WTC11 (cell line): ENCODE results near the gene ADGRD2.

ENCODE experiments used
- ATF3 ChIP-seq: sonication (generic); formaldehyde crosslinking; conservative IDR thresholded peaks from 2 replicates; pipeline ENCODE4 v1.8.1; 2022; ENCODE audit warnings: mild to moderate bottlenecking, missing genetic modification reagents
- CREM ChIP-seq: sonication (generic); formaldehyde crosslinking; IDR thresholded peaks from 2 replicates; pipeline ENCODE4 v1.8.1; 2022; ENCODE audit warnings: mild to moderate bottlenecking, missing genetic modification reagents, moderate library complexity
- CTCF ChIP-seq: fragments of 200-600 bp; IDR thresholded peaks from 2 replicates; pipeline ENCODE4 v1.8.0; 2022; ENCODE audit warnings: antibody characterized with exemption
- FOXP4 ChIP-seq: sonication (generic); formaldehyde crosslinking; IDR thresholded peaks from 2 replicates; pipeline ENCODE4 v1.8.0; 2022; ENCODE audit warnings: mild to moderate bottlenecking, missing genetic modification reagents
- GABPB1 ChIP-seq: sonication (generic); formaldehyde crosslinking; IDR thresholded peaks from 2 replicates; pipeline ENCODE4 v1.8.1; 2023; ENCODE audit warnings: mild to moderate bottlenecking, missing genetic modification reagents
- JUN ChIP-seq: sonication (generic); formaldehyde crosslinking; IDR thresholded peaks from 2 replicates; pipeline ENCODE4 v1.8.0; 2023; ENCODE audit warnings: mild to moderate bottlenecking, missing genetic modification reagents
- MYBL2 ChIP-seq: sonication (generic); formaldehyde crosslinking; IDR thresholded peaks from 2 replicates; pipeline ENCODE4 v1.8.1; 2023; ENCODE audit warnings: mild to moderate bottlenecking, moderate library complexity, missing genetic modification reagents
- NFATC4 ChIP-seq: fragments of 250-450 bp; sonication (Bioruptor Pico); IDR thresholded peaks from 2 replicates; pipeline ENCODE4 v1.9.0; 2021; ENCODE audit warnings: mild to moderate bottlenecking
- NR3C1 ChIP-seq: sonication (generic); formaldehyde crosslinking; conservative IDR thresholded peaks from 2 replicates; pipeline ENCODE4 v1.8.1; 2023; ENCODE audit warnings: low read depth, mild to moderate bottlenecking, missing genetic modification reagents
- PRRX2 ChIP-seq: fragments of 250-450 bp; sonication (Bioruptor Pico); IDR thresholded peaks from 2 replicates; pipeline ENCODE4 v1.8.0; 2021; ENCODE audit warnings: mild to moderate bottlenecking
- TF ChIP-seq, protein P1 (sequence below): sonication (generic); formaldehyde crosslinking; IDR thresholded peaks from 2 replicates; pipeline ENCODE4 v1.8.1; 2022; ENCODE audit warnings: missing genetic modification reagents, borderline replicate concordance
- TF ChIP-seq, protein P2 (sequence below): sonication (generic); formaldehyde crosslinking; IDR thresholded peaks from 2 replicates; pipeline ENCODE4 v1.8.0; 2022; ENCODE audit warnings: mild to moderate bottlenecking, missing genetic modification reagents

DNA sequence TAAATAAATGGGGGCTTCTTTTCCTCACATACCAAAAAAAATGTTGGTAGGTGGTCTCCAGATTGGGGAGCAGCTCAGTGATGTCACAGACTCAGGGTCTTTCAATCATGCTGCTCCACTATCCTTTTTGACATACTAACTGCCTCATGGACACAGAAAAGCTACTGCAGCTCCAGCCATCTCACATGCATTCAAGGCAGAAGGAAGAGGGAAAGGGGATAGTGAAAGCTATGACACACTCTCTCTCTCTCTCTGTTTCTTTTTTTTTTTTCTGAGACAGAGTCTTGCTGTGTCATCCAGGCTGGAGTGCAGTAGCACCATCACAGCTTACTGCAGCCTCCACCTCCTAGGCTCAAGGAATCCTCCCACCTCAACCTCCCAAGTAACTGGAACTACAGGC is 7.9 kb upstream of the ADGRD2 start:
- TF ChIP-seq CTCF (no peak), ATF3 (CRISPR knock-in tag) (no peak), CREM (CRISPR knock-in tag) (no peak), JUN (no peak), FOXP4 (CRISPR knock-in tag) (no peak), GABPB1 (CRISPR knock-in tag) (no peak), MYBL2 (no peak), NR3C1 (CRISPR knock-in tag) (no peak), NFATC4 (no peak), PRRX2 (CRISPR knock-in tag) (no peak)
- TF ChIP-seq, protein P1, sequence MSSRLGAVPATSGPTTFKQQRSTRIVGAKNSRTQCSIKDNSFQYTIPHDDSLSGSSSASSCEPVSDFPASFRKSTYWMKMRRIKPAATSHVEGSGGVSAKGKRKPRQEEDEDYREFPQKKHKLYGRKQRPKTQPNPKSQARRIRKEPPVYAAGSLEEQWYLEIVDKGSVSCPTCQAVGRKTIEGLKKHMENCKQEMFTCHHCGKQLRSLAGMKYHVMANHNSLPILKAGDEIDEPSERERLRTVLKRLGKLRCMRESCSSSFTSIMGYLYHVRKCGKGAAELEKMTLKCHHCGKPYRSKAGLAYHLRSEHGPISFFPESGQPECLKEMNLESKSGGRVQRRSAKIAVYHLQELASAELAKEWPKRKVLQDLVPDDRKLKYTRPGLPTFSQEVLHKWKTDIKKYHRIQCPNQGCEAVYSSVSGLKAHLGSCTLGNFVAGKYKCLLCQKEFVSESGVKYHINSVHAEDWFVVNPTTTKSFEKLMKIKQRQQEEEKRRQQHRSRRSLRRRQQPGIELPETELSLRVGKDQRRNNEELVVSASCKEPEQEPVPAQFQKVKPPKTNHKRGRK (CRISPR knock-in tag): no peak
- TF ChIP-seq, protein P2, sequence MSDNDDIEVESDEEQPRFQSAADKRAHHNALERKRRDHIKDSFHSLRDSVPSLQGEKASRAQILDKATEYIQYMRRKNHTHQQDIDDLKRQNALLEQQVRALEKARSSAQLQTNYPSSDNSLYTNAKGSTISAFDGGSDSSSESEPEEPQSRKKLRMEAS (CRISPR knock-in tag): no peak
